H9 (cell line): ENCODE results near the gene FARP1. TPM values are rescaled to one million over a fixed set of nuclear protein-coding genes. Genes with fewer than 3 reads are reported as not detected.

Experiments
- DNase-seq: peaks from one replicate; pipeline ENCODE4 v3.0.0-alpha.2; 2017
- H2AFZ ChIP-seq: one replicate; pipeline ENCODE4 v1.6.1; 2013; ENCODE audit warnings: mild to moderate bottlenecking, low read length, control low read depth, moderate library complexity
- H2AK5ac ChIP-seq: 2 replicates; pipeline ENCODE4 v1.6.1; 2013; ENCODE audit warnings: low read length, control low read depth, mixed read lengths; ENCODE audit not compliant: insufficient read length
- H2BK120ac ChIP-seq: one replicate; pipeline ENCODE4 v1.6.1; 2013; ENCODE audit warnings: low read depth, mild to moderate bottlenecking, low read length, control low read depth, inconsistent platforms; ENCODE audit not compliant: poor library complexity, severe bottlenecking
- H2BK12ac ChIP-seq: 2 replicates; pipeline ENCODE4 v1.6.1; 2013; ENCODE audit warnings: low read length, control low read depth, mixed read lengths, low read depth; ENCODE audit not compliant: insufficient read length
- H2BK15ac ChIP-seq: 2 replicates; pipeline ENCODE4 v1.6.1; 2013; ENCODE audit warnings: low read depth, low read length, control low read depth
- H2BK20ac ChIP-seq: one replicate; pipeline ENCODE4 v1.6.1; 2013; ENCODE audit warnings: low read depth, mild to moderate bottlenecking, low read length, control low read depth, inconsistent platforms; ENCODE audit not compliant: poor library complexity, severe bottlenecking
- H2BK5ac ChIP-seq: 2 replicates; pipeline ENCODE4 v1.6.1; 2013; ENCODE audit warnings: low read length, control low read depth, mixed read lengths; ENCODE audit not compliant: insufficient read length
- H3K14ac ChIP-seq: 2 replicates; pipeline ENCODE4 v1.6.1; 2013; ENCODE audit warnings: low read length, control low read depth; ENCODE audit not compliant: insufficient read depth
- H3K18ac ChIP-seq: 2 replicates; pipeline ENCODE4 v1.6.1; 2013; ENCODE audit warnings: low read depth, mild to moderate bottlenecking, mixed read lengths, low read length, control low read depth; ENCODE audit not compliant: insufficient read length
- H3K23ac ChIP-seq: 2 replicates; pipeline ENCODE4 v1.6.1; 2013; ENCODE audit warnings: low read length, control low read depth, mixed read lengths, low read depth; ENCODE audit not compliant: insufficient read length
- H3K23me2 ChIP-seq: 2 replicates; pipeline ENCODE4 v1.6.1; 2013; ENCODE audit warnings: low read depth, mild to moderate bottlenecking, mixed read lengths, low read length, control low read depth; ENCODE audit not compliant: insufficient read length, poor library complexity, severe bottlenecking
- H3K27ac ChIP-seq: 2 replicates; pipeline ENCODE4 v1.5.1; 2013; ENCODE audit warnings: low read length, control low read depth, mixed read lengths, low read depth; ENCODE audit not compliant: insufficient read length
- H3K27me3 ChIP-seq: 2 replicates; pipeline ENCODE4 v1.6.1; 2013; ENCODE audit warnings: low read length, control low read depth, inconsistent platforms; ENCODE audit not compliant: insufficient read depth
- H3K4ac ChIP-seq: 2 replicates; pipeline ENCODE4 v1.6.1; 2013; ENCODE audit warnings: low read depth, mild to moderate bottlenecking, control low read depth, inconsistent platforms, low read length, moderate library complexity
- H3K4me1 ChIP-seq: 2 replicates; pipeline ENCODE4 v1.6.1; 2013; ENCODE audit warnings: low read length, control low read depth, inconsistent platforms; ENCODE audit not compliant: insufficient read depth
- H3K4me2 ChIP-seq: 2 replicates; pipeline ENCODE4 v1.6.1; 2013; ENCODE audit warnings: low read length, control low read depth, mixed read lengths; ENCODE audit not compliant: insufficient read length, insufficient read depth
- H3K56ac ChIP-seq: 2 replicates; pipeline ENCODE4 v1.6.1; 2013; ENCODE audit warnings: low read depth, mild to moderate bottlenecking, mixed read lengths, low read length, control low read depth; ENCODE audit not compliant: insufficient read length
- H3K79me1 ChIP-seq: 2 replicates; pipeline ENCODE4 v1.6.1; 2013; ENCODE audit warnings: low read depth, mild to moderate bottlenecking, moderate library complexity, low read length, control low read depth, inconsistent platforms; ENCODE audit not compliant: insufficient read depth, poor library complexity, severe bottlenecking
- H3K79me2 ChIP-seq: 2 replicates; pipeline ENCODE4 v1.6.1; 2013; ENCODE audit warnings: low read length, control low read depth, inconsistent platforms; ENCODE audit not compliant: insufficient read depth
- H3K9ac ChIP-seq: 2 replicates; pipeline ENCODE4 v1.6.1; 2013; ENCODE audit warnings: low read length, control low read depth, mixed read lengths; ENCODE audit not compliant: insufficient read length; ENCODE audit errors: extremely low read depth
- H3K9me3 ChIP-seq: one replicate; pipeline ENCODE4 v1.6.1; 2013; ENCODE audit warnings: low read depth, low read length, inconsistent platforms; ENCODE audit not compliant: control insufficient read depth
- H3T11ph ChIP-seq: one replicate; pipeline ENCODE4 v1.6.1; 2013; ENCODE audit warnings: mild to moderate bottlenecking, low read length, control low read depth, inconsistent platforms
- H4K20me1 ChIP-seq: one replicate; pipeline ENCODE4 v1.6.1; 2013; ENCODE audit not compliant: control insufficient read depth, insufficient read length, insufficient read depth
- H4K5ac ChIP-seq: 2 replicates; pipeline ENCODE4 v1.6.1; 2013; ENCODE audit warnings: low read depth, mild to moderate bottlenecking, mixed read lengths, low read length, control low read depth; ENCODE audit not compliant: insufficient read length
- H4K8ac ChIP-seq: replicated peaks from 2 replicates; pipeline ENCODE4 v1.6.1; 2013; ENCODE audit warnings: low read length, control low read depth, mixed read lengths, low read depth; ENCODE audit not compliant: insufficient read length
- H4K91ac ChIP-seq: 2 replicates; pipeline ENCODE4 v1.6.1; 2013; ENCODE audit warnings: low read depth, mild to moderate bottlenecking, moderate library complexity, mixed read lengths, low read length, control low read depth; ENCODE audit not compliant: insufficient read length
- H3K27ac Mint-ChIP-seq, 3 experiments: 2 replicates in 2 of 3; 3 replicates in 1 of 3; pipeline ENCODE4 v1.8.0; 2020 to 2021; ENCODE audit warnings: mixed read lengths in 3 of 3, mild to moderate bottlenecking in 1 of 3, moderate library complexity in 1 of 3
- H3K27me3 Mint-ChIP-seq: 2 replicates; pipeline ENCODE4 v1.8.0; 2021; ENCODE audit warnings: low read depth, mild to moderate bottlenecking, moderate library complexity, mixed read lengths
- H3K36me3 Mint-ChIP-seq, 3 experiments: 2 replicates in 2 of 3; 3 replicates in 1 of 3; pipeline ENCODE4 v1.8.0; 2020 to 2021; ENCODE audit warnings: low read depth in 3 of 3, mixed read lengths in 3 of 3; ENCODE audit not compliant: insufficient read depth in 1 of 3
- H3K4me1 Mint-ChIP-seq, 2 experiments: 2 replicates each; pipeline ENCODE4 v1.8.0; 2020; ENCODE audit warnings: mixed read lengths in 2 of 2
- H3K4me3 Mint-ChIP-seq, 2 experiments: 2 replicates in 1 of 2; 3 replicates in 1 of 2; pipeline ENCODE4 v1.8.0; 2020 to 2021; ENCODE audit warnings: mild to moderate bottlenecking in 2 of 2, mixed read lengths in 2 of 2, moderate library complexity in 1 of 2
- H3K9me3 Mint-ChIP-seq, 2 experiments: 2 replicates in 1 of 2; 3 replicates in 1 of 2; pipeline ENCODE4 v1.8.0; 2020; ENCODE audit warnings: mild to moderate bottlenecking in 2 of 2, mixed read lengths in 2 of 2, moderate library complexity in 1 of 2
- WGBS: extraction: QIAGEN DNeasy Blood & Tissue Kit; methylation state at CpG from one replicate; pipeline ENCODE4 v1.1.7; 2013; ENCODE audit warnings: missing lambda C conversion rate, low lambda C conversion rate, mixed read lengths; ENCODE audit not compliant: insufficient read length; ENCODE audit errors: extremely low coverage; 5-methylcytosine and 5-hydroxymethylcytosine counted together
- total RNA-seq: library from RNA; stranded (reverse); gene quantifications from 2 replicates; pipeline ENCODE4 v1.2.1, GENCODE V29; 2021
- TF ChIP-seq, protein P1 (sequence below): fragments of 200-600 bp; sonication (generic); conservative IDR thresholded peaks from 3 replicates; pipeline ENCODE4 v1.8.0; 2021; ENCODE audit warnings: antibody characterized with exemption, mild to moderate bottlenecking

Gene FARP1
- total RNA-seq, 1 experiment from 2014 or later = 95.9 TPM

DNA sequence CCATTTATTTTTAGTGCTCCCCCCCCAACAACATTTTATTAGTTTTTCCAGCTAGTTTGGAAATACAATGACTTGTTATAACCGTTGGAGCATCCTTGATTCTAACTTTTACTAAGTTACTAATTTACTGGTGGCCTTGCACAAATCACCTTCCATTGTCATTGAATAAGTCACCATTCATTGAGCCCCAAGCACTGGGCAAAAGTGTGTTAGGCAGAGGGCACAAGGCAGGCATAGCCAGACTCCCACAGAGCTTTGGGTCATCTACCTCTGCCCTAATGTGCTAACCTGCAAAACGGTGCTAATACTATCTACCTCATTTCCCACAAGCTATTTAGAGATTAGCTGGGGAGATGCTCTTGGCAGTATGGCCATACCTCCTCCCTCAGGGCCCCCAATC is 120.9 kb downstream of the FARP1 start:
- Histone ChIP-seq H2BK12ac (no peak overlapping the region), H3T11ph (no peak overlapping the region), H3K9ac (no peak overlapping the region), H2AK5ac (no peak overlapping the region), H4K91ac (no peak overlapping the region), H3K14ac (no peak overlapping the region), H4K5ac (no peak overlapping the region), H4K8ac (no peak overlapping the region), H3K79me2 (no peaks in the 10 kb centered on the region; the same call in 1 of the 2 replicates), H3K23ac (no peak overlapping the region), H3K18ac (no peak overlapping the region), H3K27me3 (no peaks in the 10 kb centered on the region), H3K27ac (no peak overlapping the region), H3K56ac (no peak overlapping the region), H2BK120ac (no peak overlapping the region), H2AFZ (no peak overlapping the region), H3K9me3 (no peaks in the 10 kb centered on the region), H3K4me2 (no peak overlapping the region), H3K23me2 (no peaks in the 10 kb centered on the region), H2BK15ac (no peak overlapping the region), H3K79me1 (no peaks in the 10 kb centered on the region), H3K4ac (no peak overlapping the region), H4K20me1 (no peaks in the 10 kb centered on the region), H2BK20ac (no peak overlapping the region), H2BK5ac (no peak overlapping the region), H3K4me1 (peaks cover 2% of the 10 kb centered on the region; the same call in 1 of the 2 replicates)
- Mint-ChIP-seq H3K9me3 (no peaks in the 10 kb centered on the region), H3K27me3 (no peaks in the 10 kb centered on the region), H3K36me3 (peaks cover 0 to 3% (median 0%) of the 10 kb centered on the region in 3 experiments; a peak in 1 of 7 replicates), H3K4me3 (no peak overlapping the region), H3K27ac (no peak overlapping the region), H3K4me1 (peaks cover 20 to 33% of the 10 kb centered on the region in 2 experiments)
- DNase-seq = no peak
- TF ChIP-seq, protein P1, sequence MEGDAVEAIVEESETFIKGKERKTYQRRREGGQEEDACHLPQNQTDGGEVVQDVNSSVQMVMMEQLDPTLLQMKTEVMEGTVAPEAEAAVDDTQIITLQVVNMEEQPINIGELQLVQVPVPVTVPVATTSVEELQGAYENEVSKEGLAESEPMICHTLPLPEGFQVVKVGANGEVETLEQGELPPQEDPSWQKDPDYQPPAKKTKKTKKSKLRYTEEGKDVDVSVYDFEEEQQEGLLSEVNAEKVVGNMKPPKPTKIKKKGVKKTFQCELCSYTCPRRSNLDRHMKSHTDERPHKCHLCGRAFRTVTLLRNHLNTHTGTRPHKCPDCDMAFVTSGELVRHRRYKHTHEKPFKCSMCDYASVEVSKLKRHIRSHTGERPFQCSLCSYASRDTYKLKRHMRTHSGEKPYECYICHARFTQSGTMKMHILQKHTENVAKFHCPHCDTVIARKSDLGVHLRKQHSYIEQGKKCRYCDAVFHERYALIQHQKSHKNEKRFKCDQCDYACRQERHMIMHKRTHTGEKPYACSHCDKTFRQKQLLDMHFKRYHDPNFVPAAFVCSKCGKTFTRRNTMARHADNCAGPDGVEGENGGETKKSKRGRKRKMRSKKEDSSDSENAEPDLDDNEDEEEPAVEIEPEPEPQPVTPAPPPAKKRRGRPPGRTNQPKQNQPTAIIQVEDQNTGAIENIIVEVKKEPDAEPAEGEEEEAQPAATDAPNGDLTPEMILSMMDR = no peak
- no CpG with 5 or more reads among the region's 2 CpGs for WGBS
